GM12878 (cell line): ENCODE results near the gene CCSER1. TPM values are rescaled to one million over a fixed set of nuclear protein-coding genes. Genes with fewer than 3 reads are reported as not detected.

ENCODE experiments used
- ATAC-seq: fragments of 200-7000 bp; cut with Tn5 transposase; 3 replicates; pipeline ENCODE4 v1.9.1; 2020; ENCODE audit warnings: mild to moderate bottlenecking, moderate library complexity
- BruUV-seq: library from RNA; stranded (reverse); fragments of 400-500 nt; replicated peaks from 2 replicates; lab custom pipeline; 2021; lab: Mats Ljungman, UMichigan
- CTCF ChIA-PET: fragments of 300-600 bp; sonication (Branson Sonifier 250); formaldehyde crosslinking; extraction: SDS; loops from one replicate; lab custom pipeline; 2021; ENCODE audit warnings: inconsistent platforms; lab: Yijun Ruan, JAX
- POLR2A ChIA-PET: fragments of 350-600 bp; formaldehyde crosslinking; extraction: SDS; loops from one replicate; lab custom pipeline; 2021; ENCODE audit warnings: inconsistent platforms; lab: Charles Lee
- RAD21 ChIA-PET: fragments of 300-600 bp; sonication (Branson Sonifier 250); formaldehyde crosslinking; loops from one replicate; lab custom pipeline; 2023; ENCODE audit warnings: antibody characterized with exemption; ENCODE audit not compliant: unreplicated experiment; lab: Charles Lee
- SMC1A ChIA-PET: fragments of 300-600 bp; sonication (Branson Sonifier 250); formaldehyde crosslinking; loops from one replicate; lab custom pipeline; 2023; ENCODE audit not compliant: unreplicated experiment, uncharacterized antibody; lab: Charles Lee
- DNase-seq: peaks from one replicate; pipeline ENCODE4 v3.0.0-alpha.2; 2011; ENCODE audit warnings: low read depth, low spot score
- FAIRE-seq: peaks from 3 replicates; lab custom pipeline; 2011; peaks lifted over from hg19 to GRCh38; lab: Jason Lieb, UNC
- H2AFZ ChIP-seq: 2 replicates; pipeline ENCODE4 v1.6.0; 2011; ENCODE audit warnings: low read depth, low read length, control low read depth; ENCODE audit not compliant: control insufficient read depth
- H3K27ac ChIP-seq: 2 replicates; pipeline ENCODE4 v1.5.1; 2011; ENCODE audit warnings: control low read depth; ENCODE audit not compliant: control insufficient read depth, insufficient read depth
- H3K27me3 ChIP-seq, 2 experiments: replicated peaks in 1 of 2; 2 replicates each; pipeline versions ENCODE4 v1.6.0 to v1.6.1; 2011; ENCODE audit warnings: low read length in 1 of 2; ENCODE audit not compliant: control insufficient read depth in 2 of 2, insufficient read depth in 2 of 2
- H3K36me3 ChIP-seq, 2 experiments: 2 replicates each; pipeline ENCODE4 v1.5.1; 2011; ENCODE audit warnings: low read length in 1 of 2; ENCODE audit not compliant: control insufficient read depth in 2 of 2, insufficient read depth in 2 of 2
- H3K4me1 ChIP-seq: 2 replicates; pipeline ENCODE4 v1.6.1; 2011; ENCODE audit warnings: mild to moderate bottlenecking, low read length, moderate library complexity, mixed read lengths; ENCODE audit not compliant: control insufficient read depth, insufficient read depth
- H3K4me2 ChIP-seq: 2 replicates; pipeline ENCODE4 v1.6.0; 2011; ENCODE audit warnings: control low read depth; ENCODE audit not compliant: control insufficient read depth, insufficient read depth
- H3K4me3 ChIP-seq: fragments of 200-600 bp; sonication (generic); 2 replicates; pipeline ENCODE4 v1.5.1; 2016
- H3K79me2 ChIP-seq: 2 replicates; pipeline ENCODE4 v1.6.0; 2011; ENCODE audit warnings: low read length; ENCODE audit not compliant: control insufficient read depth, insufficient read depth
- H3K9ac ChIP-seq: 2 replicates; pipeline ENCODE4 v1.8.0; 2011; ENCODE audit warnings: low read length, control low read depth, mixed read lengths; ENCODE audit not compliant: control insufficient read depth, insufficient read depth
- H3K9me3 ChIP-seq: replicated peaks from 3 replicates; pipeline ENCODE4 v1.5.1; 2011; ENCODE audit warnings: mild to moderate bottlenecking, low read length; ENCODE audit not compliant: control insufficient read depth, insufficient read depth
- H4K20me1 ChIP-seq: 2 replicates; pipeline ENCODE4 v1.6.0; 2011; ENCODE audit not compliant: control insufficient read depth, insufficient read depth
- BACH1 ChIP-seq: fragments of 450-650 bp; IDR thresholded peaks from 2 replicates; pipeline ENCODE4 v1.6.1; 2017; ENCODE audit warnings: mild to moderate bottlenecking, borderline replicate concordance
- CHD4 ChIP-seq: fragments of 200-600 bp; sonication (generic); IDR thresholded peaks from 2 replicates; pipeline ENCODE4 v1.6.1; 2016; ENCODE audit warnings: mild to moderate bottlenecking
- MEF2B ChIP-seq: fragments of 450-650 bp; IDR thresholded peaks from 2 replicates; pipeline ENCODE4 v1.6.1; 2018; ENCODE audit warnings: mild to moderate bottlenecking, moderate library complexity; ENCODE audit not compliant: partially characterized antibody, poor library complexity, severe bottlenecking
- SP1 ChIP-seq: IDR thresholded peaks from one replicate; pipeline ENCODE4 v1.6.1; 2011; ENCODE audit warnings: low read depth, low read length
- TCF12 ChIP-seq: IDR thresholded peaks from 2 replicates; pipeline ENCODE4 v1.6.1; 2011; ENCODE audit warnings: low read depth, mild to moderate bottlenecking, low read length
- ZNF207 ChIP-seq: fragments of 450-650 bp; IDR thresholded peaks from 2 replicates; pipeline ENCODE4 v1.6.1; 2014; ENCODE audit warnings: antibody characterized with exemption, mild to moderate bottlenecking, borderline replicate concordance
- ZNF274 ChIP-seq: IDR thresholded peaks from one replicate; pipeline ENCODE4 v1.8.0; 2011; ENCODE audit not compliant: insufficient read length, insufficient read depth
- in situ Hi-C: fragments of 300-500 bp; cut with MboI; formaldehyde crosslinking; loops from 9 replicates; pipeline ENCODE4 v1.14.3; 2018; ENCODE audit warnings: mixed read lengths
- intact Hi-C: fragments of 100-400 bp; cut with micrococcal nuclease; formaldehyde crosslinking; loops from one replicate; pipeline ENCODE4 v1.14.2; 2022; ENCODE audit not compliant: unreplicated experiment
- polyA plus RNA-seq, 11 experiments: library from polyadenylated mRNA; depleted of rRNA in 4 of 11; unstranded in 6 of 11; stranded (reverse) in 5 of 11; fragments of >200 nt; fragmentation: Nextera tagmentation in 4 of 11; fragmentation: Illumina TruSeq in 1 of 11; extraction: Ambion mirVana in 4 of 11; extraction: Trizol in 1 of 11; gene quantifications; 1 replicate in 1 of 11; 2 replicates in 10 of 11; pipeline versions ENCODE4 v1.2.1 to v1.2.3, GENCODE V29; 2011 to 2016; ENCODE audit warnings: inconsistent platforms in 2 of 11, missing spikeins in 2 of 11, low read depth in 1 of 11
- total RNA-seq, 4 experiments: library from RNA; depleted of rRNA in 3 of 4; stranded (reverse); fragments of >200 nt in 3 of 4; fragmentation: Illumina TruSeq in 1 of 4; extraction: Trizol in 1 of 4; gene quantifications; 2 replicates each; pipeline versions ENCODE4 v1.2.1 to v1.2.3, GENCODE V29; 2013 to 2021
- TF ChIP-seq, protein P1 (sequence below): fragments of 450-650 bp; formaldehyde crosslinking; IDR thresholded peaks from 2 replicates; pipeline ENCODE4 v1.4.0; 2022; ENCODE audit warnings: mild to moderate bottlenecking, moderate library complexity

CCSER1 gene
- total and polyA plus RNA-seq, 10 of the 15 experiments (the other 5 are each of a cell fraction or from before 2014, with no cell fraction given) = 0.22 to 2.7 (median 1.0) TPM

DNA sequence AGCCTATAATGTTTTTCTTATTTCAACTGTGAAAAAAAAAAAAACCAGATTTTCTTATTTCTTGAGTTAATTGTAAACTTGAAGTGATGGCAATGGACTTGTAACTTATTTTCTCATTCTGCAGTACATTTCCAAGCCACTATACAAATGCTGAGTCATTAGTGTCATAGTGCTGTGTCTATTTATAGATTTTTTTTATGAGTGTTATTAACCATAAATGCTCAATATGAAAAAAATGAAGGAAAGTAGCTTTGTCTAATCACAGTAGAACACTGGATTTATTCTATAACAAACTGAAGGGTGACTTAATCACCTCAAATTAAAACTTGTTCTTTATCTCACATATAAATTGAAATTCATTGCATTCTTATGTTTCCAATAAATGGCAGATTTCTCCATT, 718.6 kb downstream of the CCSER1 start:
- Histone ChIP-seq H4K20me1 (no peaks in the 10 kb centered on the region), H3K27me3 (no peaks in the 10 kb centered on the region), H3K36me3 (no peaks in the 10 kb centered on the region), H3K4me3 (no peak overlapping the region), H3K9ac (no peak overlapping the region), H3K27ac (no peak overlapping the region), H3K79me2 (no peaks in the 10 kb centered on the region), H3K4me1 (no peaks in the 10 kb centered on the region), H2AFZ (no peak overlapping the region), H3K4me2 (no peak overlapping the region), H3K9me3 (no peaks in the 10 kb centered on the region)
- ChIA-PET CTCF (no interaction called here), SMC1A (no interaction called here), POLR2A (no interaction called here), RAD21 (no interaction called here)
- ATAC-seq = peak; percentile 38
- intact Hi-C loops = no loop called here
- no TSS peak for BruUV-seq
- no peak for DNase-seq
- no peak for FAIRE-seq
- no peak for TF ChIP-seq ZNF207
- peak; percentile 50 for TF ChIP-seq MEF2B
- TF ChIP-seq CHD4 = no peak
- TF ChIP-seq ZNF274 = no peak
- TF ChIP-seq, protein P1, sequence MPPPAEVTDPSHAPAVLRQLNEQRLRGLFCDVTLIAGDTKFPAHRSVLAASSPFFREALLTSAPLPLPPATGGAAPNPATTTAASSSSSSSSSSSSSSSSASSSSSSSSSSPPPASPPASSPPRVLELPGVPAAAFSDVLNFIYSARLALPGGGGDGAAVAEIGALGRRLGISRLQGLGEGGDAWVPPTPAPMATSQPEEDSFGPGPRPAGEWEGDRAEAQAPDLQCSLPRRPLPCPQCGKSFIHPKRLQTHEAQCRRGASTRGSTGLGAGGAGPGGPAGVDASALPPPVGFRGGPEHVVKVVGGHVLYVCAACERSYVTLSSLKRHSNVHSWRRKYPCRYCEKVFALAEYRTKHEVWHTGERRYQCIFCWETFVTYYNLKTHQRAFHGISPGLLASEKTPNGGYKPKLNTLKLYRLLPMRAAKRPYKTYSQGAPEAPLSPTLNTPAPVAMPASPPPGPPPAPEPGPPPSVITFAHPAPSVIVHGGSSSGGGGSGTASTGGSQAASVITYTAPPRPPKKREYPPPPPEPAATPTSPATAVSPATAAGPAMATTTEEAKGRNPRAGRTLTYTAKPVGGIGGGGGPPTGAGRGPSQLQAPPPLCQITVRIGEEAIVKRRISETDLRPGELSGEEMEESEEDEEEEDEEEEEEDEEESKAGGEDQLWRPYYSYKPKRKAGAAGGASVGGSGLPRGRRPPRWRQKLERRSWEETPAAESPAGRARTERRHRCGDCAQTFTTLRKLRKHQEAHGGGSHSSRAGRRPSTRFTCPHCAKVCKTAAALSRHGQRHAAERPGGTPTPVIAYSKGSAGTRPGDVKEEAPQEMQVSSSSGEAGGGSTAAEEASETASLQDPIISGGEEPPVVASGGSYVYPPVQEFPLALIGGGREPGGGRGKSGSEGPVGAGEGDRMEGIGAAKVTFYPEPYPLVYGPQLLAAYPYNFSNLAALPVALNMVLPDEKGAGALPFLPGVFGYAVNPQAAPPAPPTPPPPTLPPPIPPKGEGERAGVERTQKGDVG (CRISPR knock-in tag) = no peak
- no peak for TF ChIP-seq TCF12
- no peak for TF ChIP-seq SP1
- peak; percentile 79; the same call in 1 of the 2 replicates for TF ChIP-seq BACH1
- in situ Hi-C loops = no loop called here
